ENCODE data around the gene PLAGL2. TPM values are rescaled to one million over a fixed set of nuclear protein-coding genes. Genes with fewer than 3 reads are reported as not detected.

The PLAGL2 gene
- total RNA-seq, 1 experiment from 2014 or later: 44.4 TPM

DNA sequence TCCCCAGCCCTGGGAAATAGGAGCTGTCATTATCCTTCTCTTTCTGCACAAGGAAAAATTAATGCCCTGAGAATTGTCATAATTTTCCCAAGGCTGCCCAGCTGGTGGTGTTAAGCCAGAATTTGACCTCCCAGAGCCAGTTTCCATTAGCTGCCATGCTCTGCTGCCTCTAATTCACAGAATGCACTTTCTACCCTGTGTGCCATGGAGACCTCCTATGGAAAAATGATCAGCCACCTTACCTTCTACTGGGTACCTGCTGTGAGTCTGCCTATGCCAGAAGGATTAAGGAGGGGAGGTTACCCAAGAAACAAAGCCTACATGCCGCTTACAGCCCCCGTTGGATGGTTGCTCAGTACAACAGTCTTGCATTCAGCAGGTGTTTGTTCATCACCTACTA is 29.3 kb upstream of the PLAGL2 start:
- H2BK12ac ChIP-seq (ENCODE audit: insufficient read length, low read depth, low read length): no peak overlapping the region
- H3T11ph ChIP-seq (ENCODE audit: low read length): no peak overlapping the region
- H3K23me2 ChIP-seq (ENCODE audit: insufficient read length, low read depth, low read length, poor library complexity, severe bottlenecking): no peaks in the 10 kb centered on the region
- H3K9ac ChIP-seq (ENCODE audit: extremely low read depth, insufficient read length, low read length): no peak overlapping the region
- no peak overlapping the region for H3K18ac ChIP-seq (ENCODE audit: insufficient read length, low read depth, low read length)
- H3K4me3 Mint-ChIP-seq: no peak overlapping the region
- no peak overlapping the region for H2BK15ac ChIP-seq (ENCODE audit: low read depth, low read length)
- H3K4me1 Mint-ChIP-seq: peaks cover 20 to 22% of the 10 kb centered on the region in 2 experiments
- H3K14ac ChIP-seq (ENCODE audit: insufficient read depth, low read length): no peak overlapping the region
- H4K5ac ChIP-seq (ENCODE audit: insufficient read length, low read depth, low read length): no peak overlapping the region
- no peaks in the 10 kb centered on the region for H4K20me1 ChIP-seq (ENCODE audit: control insufficient read depth, insufficient read depth, insufficient read length)
- H3K9me3 Mint-ChIP-seq: no peaks in the 10 kb centered on the region
- no peaks in the 10 kb centered on the region for H3K79me2 ChIP-seq (ENCODE audit: insufficient read depth, low read length)
- peaks cover 2% of the 10 kb centered on the region for H3K27me3 Mint-ChIP-seq (ENCODE audit: low read depth)
- H4K91ac ChIP-seq (ENCODE audit: insufficient read length, low read depth, low read length): no peak overlapping the region
- peaks cover 17 to 41% (median 37%) of the 10 kb centered on the region in 3 experiments; a peak in 6 of 7 replicates for H3K36me3 Mint-ChIP-seq (ENCODE audit: insufficient read depth in 1 of 3, low read depth in 3 of 3)
- WGBS (ENCODE audit: extremely low coverage, insufficient read length, low lambda C conversion rate): no CpG with 5 or more reads among the region's 2 CpGs
- no peak for DNase-seq
- no peak overlapping the region for H2AFZ ChIP-seq (ENCODE audit: low read length)
- H3K79me1 ChIP-seq (ENCODE audit: insufficient read depth, low read depth, low read length, poor library complexity, severe bottlenecking): no peaks in the 10 kb centered on the region
- no peak overlapping the region for H4K8ac ChIP-seq (replicated peaks; ENCODE audit: insufficient read length, low read depth, low read length)
- no peaks in the 10 kb centered on the region for H3K9me3 ChIP-seq (ENCODE audit: control insufficient read depth, low read depth, low read length)
- no peak overlapping the region for H2BK120ac ChIP-seq (ENCODE audit: low read depth, low read length, poor library complexity, severe bottlenecking)
- H3K27ac Mint-ChIP-seq: no peak overlapping the region
- TF ChIP-seq, protein P1, sequence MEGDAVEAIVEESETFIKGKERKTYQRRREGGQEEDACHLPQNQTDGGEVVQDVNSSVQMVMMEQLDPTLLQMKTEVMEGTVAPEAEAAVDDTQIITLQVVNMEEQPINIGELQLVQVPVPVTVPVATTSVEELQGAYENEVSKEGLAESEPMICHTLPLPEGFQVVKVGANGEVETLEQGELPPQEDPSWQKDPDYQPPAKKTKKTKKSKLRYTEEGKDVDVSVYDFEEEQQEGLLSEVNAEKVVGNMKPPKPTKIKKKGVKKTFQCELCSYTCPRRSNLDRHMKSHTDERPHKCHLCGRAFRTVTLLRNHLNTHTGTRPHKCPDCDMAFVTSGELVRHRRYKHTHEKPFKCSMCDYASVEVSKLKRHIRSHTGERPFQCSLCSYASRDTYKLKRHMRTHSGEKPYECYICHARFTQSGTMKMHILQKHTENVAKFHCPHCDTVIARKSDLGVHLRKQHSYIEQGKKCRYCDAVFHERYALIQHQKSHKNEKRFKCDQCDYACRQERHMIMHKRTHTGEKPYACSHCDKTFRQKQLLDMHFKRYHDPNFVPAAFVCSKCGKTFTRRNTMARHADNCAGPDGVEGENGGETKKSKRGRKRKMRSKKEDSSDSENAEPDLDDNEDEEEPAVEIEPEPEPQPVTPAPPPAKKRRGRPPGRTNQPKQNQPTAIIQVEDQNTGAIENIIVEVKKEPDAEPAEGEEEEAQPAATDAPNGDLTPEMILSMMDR (conservative IDR thresholded peaks at IDR 0.05): no peak
- no peak overlapping the region for H2AK5ac ChIP-seq (ENCODE audit: insufficient read length, low read length)
- no peak overlapping the region for H3K56ac ChIP-seq (ENCODE audit: insufficient read length, low read depth, low read length)
- no peaks in the 10 kb centered on the region for H3K4me1 ChIP-seq (ENCODE audit: insufficient read depth, low read length)
- H3K4me2 ChIP-seq (ENCODE audit: insufficient read depth, insufficient read length, low read length): no peak overlapping the region
- H3K27me3 ChIP-seq (ENCODE audit: insufficient read depth, low read length): no peaks in the 10 kb centered on the region
- no peak overlapping the region for H2BK5ac ChIP-seq (ENCODE audit: insufficient read length, low read length)
- no peak overlapping the region for H3K23ac ChIP-seq (ENCODE audit: insufficient read length, low read depth, low read length)
- no peak overlapping the region for H2BK20ac ChIP-seq (ENCODE audit: low read depth, low read length, poor library complexity, severe bottlenecking)
- no peak overlapping the region for H3K27ac ChIP-seq (ENCODE audit: insufficient read length, low read depth, low read length)
- no peak overlapping the region for H3K4ac ChIP-seq (ENCODE audit: low read depth, low read length)

Measured in H9 (cell line).